HG03432 (cell line): ENCODE results near the gene PRR33.
A peak's percentile ranks its signal among the peaks of the same experiment; 100 is the strongest.
"Not testable (repeated sequence)": the region's sequence is repeated elsewhere in the genome, so short reads cannot be mapped to it uniquely, and the experiment has no call there.

Experiments
- ATAC-seq: cut with Tn5 transposase; IDR thresholded peaks from one replicate; pipeline ENCODE4 v1.9.1; 2021; ENCODE audit warnings: mild to moderate bottlenecking, moderate library complexity; ENCODE audit not compliant: unreplicated experiment

The PRR33 gene

GRCh38 chr11:1890856-1891830 lies 552 bp downstream of the PRR33 start:
- no peak for ATAC-seq

DNA sequence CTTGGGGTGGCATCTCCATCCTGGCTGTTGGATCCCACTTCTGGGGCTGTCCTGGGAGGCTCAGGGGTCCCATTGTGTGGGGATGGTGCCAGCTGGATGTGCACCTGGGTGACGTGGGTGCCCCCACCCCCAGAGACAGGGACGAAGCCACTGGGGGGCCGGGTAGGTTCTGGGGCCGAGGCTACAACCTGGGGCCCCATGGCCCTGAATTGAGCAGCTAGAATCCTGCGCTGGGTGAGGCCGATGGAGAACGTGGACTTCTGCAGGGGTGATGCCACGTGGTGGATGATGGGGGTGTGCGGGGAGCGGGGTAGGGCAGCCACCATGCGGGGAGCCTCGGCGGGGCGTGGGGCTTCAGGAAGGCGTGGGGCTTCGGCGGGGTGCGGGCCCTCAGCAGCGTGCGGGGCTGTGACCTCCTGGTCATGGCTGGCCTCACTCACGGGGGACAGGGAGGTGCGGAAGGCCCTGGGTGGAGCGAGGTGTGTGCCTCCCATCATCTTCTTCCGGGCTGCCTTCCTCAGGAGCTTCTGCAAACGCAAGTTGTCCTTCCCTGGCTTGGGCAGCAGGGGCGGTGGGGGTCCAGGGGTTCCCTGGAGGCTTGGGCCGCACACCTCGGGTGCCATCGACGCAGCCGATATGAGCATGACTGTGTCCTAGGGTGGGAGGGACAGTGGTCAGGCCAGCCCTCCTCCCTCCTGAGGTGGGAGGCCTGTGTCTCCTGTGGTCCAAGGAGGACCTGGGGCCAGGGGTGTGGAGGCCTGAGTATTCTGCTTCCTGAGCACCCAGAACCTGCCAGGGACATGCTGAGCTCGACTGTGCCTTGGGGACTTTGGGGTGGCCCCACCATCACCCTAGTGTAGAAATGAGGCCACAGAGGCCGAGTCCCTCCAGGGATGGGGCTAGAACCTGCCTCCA lies 1.5 kb downstream of the PRR33 start:
- ATAC-seq = no peak

DNA sequence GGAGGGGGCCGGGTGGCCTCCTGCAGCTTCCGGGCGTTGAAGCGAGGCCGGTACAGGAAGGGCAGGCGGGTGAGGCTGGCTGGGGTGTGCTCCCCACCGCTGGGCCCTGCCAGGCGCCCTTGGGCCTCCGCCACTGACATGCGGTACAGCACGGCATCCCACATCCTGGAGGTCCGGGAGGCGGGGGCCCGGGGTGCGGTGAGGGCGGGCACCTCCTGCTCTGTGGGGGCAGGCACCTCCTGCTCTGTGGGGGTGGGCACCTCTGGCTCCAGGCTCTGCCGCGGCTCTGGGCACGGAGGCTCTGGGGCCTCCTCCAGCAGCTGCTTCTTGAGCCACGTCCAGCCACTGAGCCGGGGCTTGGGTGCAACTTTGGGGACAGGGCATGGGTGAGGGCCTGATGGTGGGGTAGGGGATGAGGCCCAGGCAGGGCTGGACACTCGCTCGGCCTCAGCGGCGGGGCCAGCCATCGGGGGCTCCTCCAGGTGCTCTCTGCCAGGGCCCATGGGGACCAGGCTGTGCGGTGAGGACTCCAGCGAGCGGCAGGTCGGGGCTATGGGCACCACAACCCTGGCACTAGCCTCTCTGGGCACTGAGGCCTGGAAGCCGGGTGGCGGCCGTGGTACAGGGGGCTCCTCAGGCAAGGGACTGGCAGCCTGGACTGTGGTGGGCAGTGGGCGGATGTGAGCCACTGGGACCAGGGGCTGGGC lies 2.3 kb downstream of the PRR33 start:
- ATAC-seq = no peak

- ATAC-seq = no peak
These were observed 2.9 kb downstream of the PRR33 start for GRCh38 chr11:1888811-1889210.

GRCh38 chr11:1888347-1888753 lies 3.3 kb downstream of the PRR33 start:
- no peak for ATAC-seq

GRCh38 chr11:1887451-1888346 lies 4.0 kb downstream of the PRR33 start:
- no peak for ATAC-seq

DNA sequence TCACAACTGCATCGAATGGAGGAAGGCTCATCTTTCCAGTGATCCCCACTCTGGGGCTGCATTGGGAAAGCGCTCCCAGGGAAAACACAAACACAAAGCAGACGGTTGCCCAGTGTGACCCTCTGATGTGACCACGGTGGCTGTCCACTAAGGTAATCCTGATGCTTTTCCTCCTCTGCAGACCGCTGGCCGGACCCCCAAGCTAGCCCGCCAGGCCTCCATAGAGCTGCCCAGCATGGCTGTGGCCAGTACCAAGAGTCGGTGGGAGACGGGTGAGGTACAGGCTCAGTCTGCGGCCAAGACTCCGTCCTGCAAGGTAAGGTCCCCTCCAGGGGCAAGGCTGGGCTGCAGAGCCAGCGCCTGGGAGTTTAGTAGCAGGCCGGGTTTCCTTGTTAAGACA lies 5.1 kb downstream of the PRR33 start:
- ATAC-seq = not testable (repeated sequence)

- ATAC-seq = no peak
These were observed 7.4 kb downstream of the PRR33 start for GRCh38 chr11:1884303-1884700.

DNA sequence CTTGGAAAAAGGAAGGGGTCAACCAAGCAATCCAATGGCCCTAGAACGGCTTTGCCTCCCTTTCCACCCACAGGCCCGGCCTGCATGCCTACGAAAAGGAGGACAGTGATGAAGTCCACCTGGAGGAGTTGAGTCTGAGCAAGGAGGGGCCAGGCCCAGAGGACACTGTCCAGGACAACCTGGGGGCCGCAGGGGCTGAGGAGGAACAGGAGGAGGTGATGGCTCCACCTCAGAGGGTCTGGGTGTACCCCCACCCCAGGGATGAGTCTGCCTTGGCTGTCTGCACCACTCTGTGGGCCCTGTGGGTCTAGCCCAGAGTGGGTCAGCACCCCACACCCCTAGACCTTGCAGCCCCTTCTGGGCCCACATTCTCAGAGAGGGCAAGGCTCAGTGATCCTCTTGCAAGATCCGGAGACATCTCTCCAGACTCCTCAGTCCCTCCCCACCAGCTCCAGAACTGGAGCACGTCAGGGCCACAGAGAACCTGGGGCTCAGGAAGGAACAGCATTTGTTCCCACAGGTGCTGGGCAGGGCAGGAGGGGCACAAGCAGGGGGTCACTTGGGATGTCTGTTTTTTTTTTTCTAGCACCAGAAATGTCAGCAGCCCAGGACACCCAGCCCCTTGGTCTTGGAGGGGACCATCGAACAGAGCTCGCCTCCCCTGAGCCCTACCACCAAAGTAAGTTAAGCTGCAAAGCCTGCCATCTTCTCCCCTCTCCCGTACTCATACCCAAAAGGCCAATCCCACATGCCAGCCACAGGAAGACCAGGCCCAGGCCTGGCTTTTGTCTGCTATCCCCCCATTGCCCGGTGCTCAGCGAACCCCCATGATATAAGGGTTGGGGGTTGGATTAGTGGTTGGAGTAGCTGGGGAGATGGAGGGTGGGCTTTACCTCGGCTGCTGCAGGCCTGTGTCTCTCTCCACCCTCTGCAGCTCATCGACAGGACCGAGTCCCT lies 8.1 kb downstream of the PRR33 start:
- no peak for ATAC-seq

DNA sequence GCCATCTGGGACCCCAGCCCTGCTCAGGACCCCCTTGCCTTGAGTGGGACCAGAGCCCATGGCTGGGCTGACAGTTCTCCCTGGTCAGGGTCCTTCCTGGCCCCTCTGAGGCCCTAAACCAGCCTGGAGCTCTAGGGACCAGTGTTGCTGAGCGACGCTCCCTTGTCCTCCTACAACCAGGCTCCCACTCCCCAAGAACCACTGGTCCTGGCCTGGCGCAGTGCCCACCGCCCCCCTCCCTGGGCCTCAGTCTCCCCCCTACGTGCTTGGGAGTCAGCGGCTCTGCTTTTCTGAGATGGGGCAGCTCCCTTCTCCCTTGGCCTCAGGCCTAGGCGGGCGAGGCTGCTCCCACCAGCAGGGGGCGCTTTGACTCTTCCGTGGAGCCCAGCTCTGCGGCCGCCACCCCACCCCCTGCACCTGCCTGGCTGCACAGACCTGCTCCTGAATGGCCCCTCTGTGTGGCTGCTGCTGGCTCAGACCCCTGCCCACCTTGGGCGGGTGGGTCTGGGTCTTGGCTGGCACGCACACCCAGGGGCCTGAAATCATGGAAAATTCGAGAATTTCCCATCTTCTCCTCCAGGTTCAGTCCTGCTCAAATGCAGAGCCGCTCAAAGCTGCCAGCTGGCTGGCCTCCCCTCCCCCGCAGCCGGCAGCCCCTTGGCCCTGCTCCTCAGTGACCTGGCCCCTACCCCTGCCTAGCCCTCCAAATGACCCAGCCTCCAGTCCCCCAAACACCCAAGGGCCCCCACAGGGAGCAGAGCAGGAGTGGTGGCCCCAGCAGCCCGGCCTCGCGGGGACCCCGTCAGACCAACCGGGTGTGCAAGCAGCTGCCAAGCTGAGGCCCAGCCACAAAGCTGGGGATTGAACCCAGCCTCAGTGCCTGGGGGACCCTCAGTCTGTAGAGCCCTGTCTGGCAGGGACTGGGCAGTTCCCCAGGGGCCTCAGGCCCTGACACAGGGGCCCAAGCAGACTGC lies 9.1 kb downstream of the PRR33 start:
- ATAC-seq = peak; percentile 74

DNA sequence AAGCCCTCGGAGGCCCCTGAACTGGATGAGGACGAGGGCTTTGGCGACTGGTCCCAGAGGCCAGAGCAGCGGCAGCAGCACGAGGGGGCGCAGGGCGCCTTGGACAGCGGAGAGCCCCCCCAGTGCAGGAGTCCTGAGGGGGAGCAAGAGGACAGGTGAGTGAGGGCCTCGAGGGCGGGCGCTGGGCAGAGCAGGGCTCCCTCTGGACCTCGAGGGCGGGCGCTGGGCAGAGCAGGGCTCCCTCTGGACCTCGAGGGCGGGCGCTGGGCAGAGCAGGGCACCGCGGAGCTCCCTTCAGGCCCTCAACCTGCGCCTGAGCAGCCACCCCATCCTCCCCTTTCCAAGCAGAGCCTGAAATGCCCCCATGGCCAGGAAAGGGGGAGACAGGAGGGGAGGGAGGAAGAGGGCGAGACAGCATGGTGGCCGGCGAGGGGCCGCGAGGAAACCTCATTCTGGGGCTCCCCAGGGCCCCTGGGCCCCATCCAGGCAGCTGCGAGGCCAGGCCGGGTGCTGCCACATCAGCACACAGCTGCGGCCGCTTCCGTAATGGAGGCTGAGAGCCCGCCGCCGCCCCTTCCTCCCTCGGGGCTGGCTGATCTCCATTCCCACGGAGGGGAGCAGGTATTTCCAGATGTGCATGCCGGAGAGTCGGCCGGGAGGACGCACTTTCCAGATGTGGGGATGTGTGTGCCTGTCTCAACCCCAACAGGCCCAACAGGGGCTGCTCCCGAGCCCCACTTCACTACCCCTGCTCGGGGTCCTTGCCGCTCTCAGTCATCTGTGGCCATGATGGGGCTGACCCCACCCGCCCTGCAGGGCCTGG lies 10.0 kb downstream of the PRR33 start:
- ATAC-seq = peak; percentile 41

DNA sequence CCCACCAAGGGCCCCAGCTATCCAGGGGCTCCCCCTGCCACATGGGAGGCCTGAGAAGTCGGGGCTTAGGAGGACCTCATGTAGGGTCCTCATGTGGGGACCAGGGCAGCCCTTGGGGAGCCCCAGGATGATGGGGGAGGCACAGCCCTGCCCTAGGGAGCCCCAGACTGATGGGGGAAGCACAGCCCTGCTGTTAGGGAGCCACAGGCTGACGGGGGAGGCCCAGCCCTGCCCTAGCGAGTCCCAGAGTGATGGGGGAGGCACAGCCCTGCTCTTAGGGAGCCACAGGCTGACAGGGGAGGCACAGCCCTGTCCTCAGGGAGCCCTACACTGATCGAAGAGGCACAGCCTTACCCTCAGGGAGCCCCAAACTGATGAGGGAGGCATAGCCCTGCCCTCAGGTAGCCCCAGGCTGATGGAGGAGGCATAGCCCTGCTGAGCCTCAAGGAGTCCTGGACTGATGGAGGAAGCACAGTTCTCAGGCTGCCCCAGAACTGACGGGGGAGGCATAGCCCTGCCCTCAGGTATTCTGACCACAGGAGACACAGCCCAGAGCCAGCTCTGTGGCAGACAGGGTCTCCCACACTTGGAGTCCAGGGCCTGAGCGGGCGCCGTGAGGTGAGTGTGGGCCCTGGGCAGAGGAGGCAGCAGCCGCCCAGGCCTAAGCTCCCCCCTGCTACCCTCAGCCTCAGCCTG lies 10.8 kb downstream of the PRR33 start:
- no peak for ATAC-seq

DNA sequence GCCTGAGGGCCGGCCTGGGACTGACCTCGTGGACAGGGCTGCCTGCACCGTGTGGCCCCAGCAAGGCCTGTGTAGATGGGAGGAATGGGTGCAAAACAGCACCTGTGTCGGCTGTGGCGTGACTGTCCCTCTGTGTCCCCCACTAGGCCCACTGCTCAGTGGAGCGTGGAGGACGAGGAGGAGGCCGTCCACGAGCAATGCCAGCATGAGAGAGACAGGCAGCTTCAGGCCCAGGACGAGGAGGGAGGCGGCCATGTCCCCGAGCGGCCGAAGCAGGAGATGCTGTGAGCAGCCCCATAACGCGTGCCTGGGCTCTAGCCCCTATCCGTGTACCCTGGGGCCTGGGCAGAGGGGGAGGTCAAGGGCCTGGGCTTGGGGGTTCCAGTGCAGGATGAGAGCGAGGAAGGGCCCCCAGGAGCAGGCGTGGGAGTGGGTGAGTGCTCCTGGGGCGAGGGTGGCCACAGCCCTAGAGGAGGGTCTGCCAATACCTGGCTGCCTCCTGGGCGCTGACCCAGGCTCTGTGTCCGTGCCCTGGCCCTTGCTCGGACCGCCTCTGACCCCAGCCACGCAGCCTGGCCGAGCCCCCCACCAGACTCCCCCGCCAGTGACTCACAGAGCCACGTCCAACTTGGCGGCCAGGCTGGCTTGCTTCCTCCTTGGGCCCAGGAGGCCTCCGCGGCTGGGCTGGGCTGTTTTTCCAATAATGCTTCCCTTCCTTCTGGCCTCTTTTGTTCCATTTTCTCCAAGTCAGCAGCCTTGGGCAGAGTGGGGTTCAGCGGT lies 11.6 kb downstream of the PRR33 start:
- ATAC-seq = no peak

DNA sequence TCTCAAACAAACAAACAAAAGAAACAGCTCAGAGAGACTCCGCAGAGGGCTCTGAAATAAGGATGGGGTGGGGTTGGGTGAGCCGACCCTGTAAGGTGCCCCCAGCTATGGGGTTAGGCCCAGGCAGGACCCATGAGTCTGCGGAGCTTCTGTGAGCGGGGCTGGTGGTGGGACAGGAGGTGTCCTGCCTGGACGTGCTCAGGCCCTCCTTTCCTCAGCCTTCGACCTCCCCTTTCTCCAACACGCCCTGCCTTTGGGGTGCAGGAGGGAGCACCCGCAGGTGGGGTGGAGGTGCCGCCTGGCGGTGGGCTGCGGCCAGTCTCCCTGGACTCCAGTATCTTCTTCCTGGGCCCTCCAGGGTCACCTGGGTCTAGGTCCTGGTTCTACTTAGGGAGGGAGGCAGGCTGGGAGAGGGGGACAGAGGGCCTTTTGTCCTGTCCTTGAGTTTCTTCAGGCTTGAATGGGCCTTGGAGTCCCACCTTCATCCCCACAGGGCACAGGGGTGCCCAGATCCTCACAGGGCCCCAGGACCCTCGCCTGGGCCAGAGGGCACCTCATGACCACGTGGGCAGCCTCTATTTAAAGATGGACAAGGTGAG lies 12.3 kb downstream of the PRR33 start:
- ATAC-seq = no peak
